ENCODE measurements around the gene COL11A2.

Gene COL11A2

GRCh38 chr6:33116841-33117711, 75.2 kb downstream of the COL11A2 start:
- DNase-seq (ENCODE audit: low spot score), result no peak

DNA sequence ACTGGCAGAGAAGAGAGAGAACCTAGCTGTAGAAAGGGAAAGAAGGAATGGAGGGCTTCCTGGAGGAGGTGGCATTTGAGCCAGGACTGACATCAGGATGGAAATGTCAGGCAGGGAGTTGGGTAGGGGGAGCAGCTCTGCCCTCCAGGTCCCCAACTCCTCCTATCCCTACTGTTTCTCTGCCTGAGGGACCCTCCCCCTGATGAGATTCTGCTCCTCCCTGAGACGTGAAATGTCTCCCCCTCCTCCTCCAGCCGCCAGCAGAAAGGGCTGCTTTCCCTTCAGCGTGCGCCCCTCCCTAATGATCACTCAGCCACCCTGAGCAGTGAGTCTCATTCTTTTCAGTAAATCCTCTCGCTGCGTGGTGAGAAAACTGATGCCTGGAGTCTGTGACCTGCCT, 75.8 kb downstream of the COL11A2 start:
- DNase-seq (ENCODE audit: low spot score), result no peak

GRCh38 chr6:33114406-33114805, 77.9 kb downstream of the COL11A2 start:
- no peak for DNase-seq (ENCODE audit: low spot score)

- no peak for DNase-seq (ENCODE audit: low spot score)
Observed at GRCh38 chr6:33113755-33114154, 78.5 kb downstream of the COL11A2 start.
